CD14-positive monocyte (primary cell): ENCODE results near the gene ARHGAP10. TPM values are rescaled to one million over a fixed set of nuclear protein-coding genes. Genes with fewer than 3 reads are reported as not detected.

Source experiments
- DNase-seq, 3 donors: peaks; one replicate each; pipeline ENCODE4 v3.0.0-alpha.2; 2011 to 2022
- H2AFZ ChIP-seq: 2 replicates; pipeline ENCODE4 v1.6.0; 2012; ENCODE audit warnings: mild to moderate bottlenecking, low read depth, low read length, inconsistent platforms; ENCODE audit not compliant: insufficient read depth, poor library complexity, severe bottlenecking
- H3K27ac ChIP-seq, 2 donors: 1 replicate in 1 of 2; 2 replicates in 1 of 2; pipeline ENCODE4 v1.5.1; 2012 to 2013; ENCODE audit warnings: low read length in 2 of 2, control low read depth in 1 of 2, inconsistent platforms in 1 of 2, low read depth in 1 of 2, mild to moderate bottlenecking in 1 of 2
- H3K27me3 ChIP-seq, 2 donors: one replicate each; pipeline versions ENCODE4 v1.6.0 to v1.6.1; 2011 to 2013; ENCODE audit warnings: low read length in 2 of 2; ENCODE audit not compliant: control insufficient read depth in 2 of 2, insufficient read depth in 2 of 2
- H3K36me3 ChIP-seq, 2 donors: replicated peaks in 1 of 2; 1 replicate in 1 of 2; 2 replicates in 1 of 2; pipeline versions ENCODE4 v1.5.1 to v1.6.1; 2012 to 2013; ENCODE audit warnings: low read length in 2 of 2, control low read depth in 1 of 2, inconsistent platforms in 1 of 2, mild to moderate bottlenecking in 1 of 2; ENCODE audit not compliant: insufficient read depth in 2 of 2, control insufficient read depth in 1 of 2
- H3K4me1 ChIP-seq, 2 donors: 1 replicate in 1 of 2; 2 replicates in 1 of 2; pipeline versions ENCODE4 v1.5.1 to v1.6.1; 2012 to 2013; ENCODE audit warnings: low read length in 2 of 2, control low read depth in 1 of 2, inconsistent platforms in 1 of 2, mild to moderate bottlenecking in 1 of 2, moderate library complexity in 1 of 2; ENCODE audit not compliant: insufficient read depth in 2 of 2, control insufficient read depth in 1 of 2
- H3K4me2 ChIP-seq: replicated peaks from 2 replicates; pipeline ENCODE3; 2012; ENCODE audit warnings: low read length, moderate library complexity, mild to moderate bottlenecking; ENCODE audit not compliant: poor library complexity, severe bottlenecking; ENCODE audit errors: extremely low read depth
- H3K4me3 ChIP-seq, 3 experiments: fragments of 200-600 bp in 1 of 3; sonication (generic) in 1 of 3; replicated peaks in 1 of 3; 1 replicate in 2 of 3; 2 replicates in 1 of 3; pipeline ENCODE4 v1.5.1; 2011 to 2013; ENCODE audit warnings: low read length in 3 of 3, mild to moderate bottlenecking in 3 of 3, control low read depth in 2 of 3, low read depth in 2 of 3, inconsistent platforms in 1 of 3, moderate library complexity in 1 of 3
- H3K79me2 ChIP-seq: 2 replicates; pipeline ENCODE4 v1.6.0; 2012; ENCODE audit warnings: mild to moderate bottlenecking, control low read depth, inconsistent platforms, low read length, moderate library complexity; ENCODE audit not compliant: insufficient read depth
- H3K9ac ChIP-seq: 2 replicates; pipeline ENCODE4 v1.6.0; 2017; ENCODE audit warnings: low read length, mild to moderate bottlenecking; ENCODE audit not compliant: insufficient read depth, poor library complexity, severe bottlenecking
- H3K9me3 ChIP-seq, 2 donors: replicated peaks in 1 of 2; 1 replicate in 1 of 2; 2 replicates in 1 of 2; pipeline versions ENCODE4 v1.5.1 to v1.6.1; 2012 to 2013; ENCODE audit warnings: low read length in 2 of 2, control low read depth in 1 of 2; ENCODE audit not compliant: control insufficient read depth in 1 of 2, insufficient read depth in 1 of 2
- H4K20me1 ChIP-seq: 2 replicates; pipeline ENCODE4 v1.6.0; 2012; ENCODE audit warnings: mild to moderate bottlenecking, low read length, control low read depth, moderate library complexity; ENCODE audit not compliant: insufficient read depth
- H3K27ac Mint-ChIP-seq, 7 donors: one replicate each; pipeline ENCODE4 v1.8.0; 2020; ENCODE audit warnings: mild to moderate bottlenecking in 7 of 7, mixed read lengths in 7 of 7, moderate library complexity in 6 of 7, inconsistent platforms in 2 of 7
- H3K27me3 Mint-ChIP-seq, 3 donors: one replicate each; pipeline ENCODE4 v1.8.0; 2021 to 2022; ENCODE audit warnings: low read depth in 3 of 3, mild to moderate bottlenecking in 3 of 3, mixed read lengths in 3 of 3, moderate library complexity in 3 of 3, inconsistent platforms in 1 of 3
- H3K36me3 Mint-ChIP-seq, 2 donors: one replicate each; pipeline ENCODE4 v1.8.0; 2020; ENCODE audit warnings: mixed read lengths in 2 of 2, inconsistent platforms in 1 of 2, mild to moderate bottlenecking in 1 of 2
- H3K4me1 Mint-ChIP-seq: one replicate; pipeline ENCODE4 v1.8.0; 2020; ENCODE audit warnings: mild to moderate bottlenecking, mixed read lengths
- H3K4me3 Mint-ChIP-seq, 2 donors: one replicate each; pipeline ENCODE4 v1.8.0; 2020; ENCODE audit warnings: mild to moderate bottlenecking in 2 of 2, mixed read lengths in 2 of 2, moderate library complexity in 1 of 2
- H3K9me3 Mint-ChIP-seq, 7 donors: one replicate each; pipeline ENCODE4 v1.8.0; 2020 to 2022; ENCODE audit warnings: mixed read lengths in 7 of 7, mild to moderate bottlenecking in 6 of 7, moderate library complexity in 6 of 7, inconsistent platforms in 2 of 7
- CTCF ChIP-seq: fragments of 200-600 bp; IDR thresholded peaks from one replicate; pipeline ENCODE4 v1.8.0; 2022; ENCODE audit warnings: antibody characterized with exemption, mild to moderate bottlenecking
- WGBS: methylation state at CpG from one replicate; pipeline ENCODE4 v1.1.5; 2013; ENCODE audit warnings: missing lambda C conversion rate; ENCODE audit not compliant: insufficient coverage; 5-methylcytosine and 5-hydroxymethylcytosine counted together
- intact Hi-C, 2 donors: fragments of 100-400 bp; cut with micrococcal nuclease; formaldehyde crosslinking; loops; one replicate each; pipeline versions ENCODE4 v1.15.0 to v1.15.1; 2023
- polyA plus RNA-seq, 3 donors: library from polyadenylated mRNA; depleted of rRNA in 1 of 3; unstranded in 2 of 3; stranded (reverse) in 1 of 3; fragments of 300-500 nt in 2 of 3; fragments of >200 nt in 1 of 3; fragmentation: Illumina TruSeq in 2 of 3; gene quantifications; 1 replicate in 2 of 3; 2 replicates in 1 of 3; pipeline ENCODE4 v1.2.3, GENCODE V29; 2012 to 2021

Gene ARHGAP10
- polyA plus RNA-seq, 3 donors: 1.7 to 4.3 (median 3.0) TPM

GRCh38 chr4:147837854-147838253, 106.0 kb downstream of the ARHGAP10 start:
- no peak for TF ChIP-seq CTCF
- Histone ChIP-seq H2AFZ (no peak overlapping the region), H3K27ac (no peak overlapping the region), H3K9me3 (no peaks in the 10 kb centered on the region), H3K4me1 (peaks cover 11 to 21% of the 10 kb centered on the region in 2 donors), H4K20me1 (no peaks in the 10 kb centered on the region), H3K36me3 (no peaks in the 10 kb centered on the region), H3K27me3 (no peaks in the 10 kb centered on the region), H3K4me2 (no peak overlapping the region), H3K4me3 (no peak overlapping the region), H3K79me2 (no peaks in the 10 kb centered on the region), H3K9ac (no peak overlapping the region)
- H3K9me3 Mint-ChIP-seq: peaks cover 0 to 3% (median 0%) of the 10 kb centered on the region in 7 donors
- peaks cover 0 to 7% of the 10 kb centered on the region in 2 donors for H3K36me3 Mint-ChIP-seq
- WGBS: no CpG with 5 or more reads among the region's 1 CpG
- H3K4me3 Mint-ChIP-seq: no peak overlapping the region
- intact Hi-C loops: loop anchor here in 1 of 2 donors (10.0 kb wide), 1 partner anchor 607 kb away; the partner anchor contains the start of gene NR3C2
- H3K4me1 Mint-ChIP-seq: peaks cover 19% of the 10 kb centered on the region
- DNase-seq: no peak
- H3K27ac Mint-ChIP-seq: no peak overlapping the region
- peaks cover 0 to 2% (median 0%) of the 10 kb centered on the region in 3 donors for H3K27me3 Mint-ChIP-seq

- peaks cover 0 to 7% of the 10 kb centered on the region in 2 donors for H3K36me3 Mint-ChIP-seq
- no peaks in the 10 kb centered on the region for H4K20me1 ChIP-seq
- DNase-seq: no peak
- H3K27ac ChIP-seq: no peak overlapping the region
- H3K9ac ChIP-seq: no peak overlapping the region
- peaks cover 6 to 14% of the 10 kb centered on the region in 2 donors for H3K4me1 ChIP-seq
- peaks cover 10% of the 10 kb centered on the region for H3K4me1 Mint-ChIP-seq
- H3K27me3 ChIP-seq: no peaks in the 10 kb centered on the region
- no peaks in the 10 kb centered on the region for H3K9me3 ChIP-seq
- no peak overlapping the region for H2AFZ ChIP-seq
- intact Hi-C loops: loop anchor here in 1 of 2 donors (10.0 kb wide), 1 partner anchor 606 kb away; the partner anchor contains the start of gene NR3C2
- H3K4me3 Mint-ChIP-seq: no peak overlapping the region
- H3K4me2 ChIP-seq: no peak overlapping the region
- H3K4me3 ChIP-seq: no peak overlapping the region
- H3K27ac Mint-ChIP-seq: no peak overlapping the region
- H3K36me3 ChIP-seq: no peaks in the 10 kb centered on the region
- TF ChIP-seq CTCF: no peak
- no CpG with 5 or more reads among the region's 2 CpGs for WGBS
- peaks cover 0 to 2% (median 0%) of the 10 kb centered on the region in 3 donors for H3K27me3 Mint-ChIP-seq
- peaks cover 0 to 2% (median 0%) of the 10 kb centered on the region in 7 donors for H3K9me3 Mint-ChIP-seq
- no peaks in the 10 kb centered on the region for H3K79me2 ChIP-seq
These were observed 107.3 kb downstream of the ARHGAP10 start for GRCh38 chr4:147839200-147839599.
